Panc1 (cell line): Measurements from ENCODE around the gene ATP13A3.

ENCODE experiments used
- CTCF ChIP-seq: fragments of 450-650 bp; IDR thresholded peaks from 2 replicates; pipeline ENCODE4 v1.5.1; 2017; ENCODE audit warnings: mild to moderate bottlenecking
- POLR2AphosphoS5 ChIP-seq: IDR thresholded peaks from 2 replicates; pipeline ENCODE4 v1.6.1; 2012; ENCODE audit warnings: mild to moderate bottlenecking, low read depth, low read length, moderate library complexity
- SIN3A ChIP-seq: IDR thresholded peaks from 2 replicates; pipeline ENCODE4 v1.6.1; 2012; ENCODE audit warnings: low read depth, mild to moderate bottlenecking, low read length, moderate library complexity, borderline replicate concordance; ENCODE audit not compliant: insufficient read depth
- TF ChIP-seq, protein P1 (sequence below), 2 experiments: IDR thresholded peaks; 2 replicates each; pipeline ENCODE4 v1.6.1; 2011 to 2012; ENCODE audit warnings: low read depth in 2 of 2, control low read depth in 1 of 2, low read length in 1 of 2, mild to moderate bottlenecking in 1 of 2, moderate library complexity in 1 of 2; ENCODE audit not compliant: insufficient read depth in 1 of 2

- TF ChIP-seq CTCF (peak; percentile 79; the same call in 1 of the 2 replicates), SIN3A (no peak), POLR2AphosphoS5 (no peak)
- TF ChIP-seq, protein P1, sequence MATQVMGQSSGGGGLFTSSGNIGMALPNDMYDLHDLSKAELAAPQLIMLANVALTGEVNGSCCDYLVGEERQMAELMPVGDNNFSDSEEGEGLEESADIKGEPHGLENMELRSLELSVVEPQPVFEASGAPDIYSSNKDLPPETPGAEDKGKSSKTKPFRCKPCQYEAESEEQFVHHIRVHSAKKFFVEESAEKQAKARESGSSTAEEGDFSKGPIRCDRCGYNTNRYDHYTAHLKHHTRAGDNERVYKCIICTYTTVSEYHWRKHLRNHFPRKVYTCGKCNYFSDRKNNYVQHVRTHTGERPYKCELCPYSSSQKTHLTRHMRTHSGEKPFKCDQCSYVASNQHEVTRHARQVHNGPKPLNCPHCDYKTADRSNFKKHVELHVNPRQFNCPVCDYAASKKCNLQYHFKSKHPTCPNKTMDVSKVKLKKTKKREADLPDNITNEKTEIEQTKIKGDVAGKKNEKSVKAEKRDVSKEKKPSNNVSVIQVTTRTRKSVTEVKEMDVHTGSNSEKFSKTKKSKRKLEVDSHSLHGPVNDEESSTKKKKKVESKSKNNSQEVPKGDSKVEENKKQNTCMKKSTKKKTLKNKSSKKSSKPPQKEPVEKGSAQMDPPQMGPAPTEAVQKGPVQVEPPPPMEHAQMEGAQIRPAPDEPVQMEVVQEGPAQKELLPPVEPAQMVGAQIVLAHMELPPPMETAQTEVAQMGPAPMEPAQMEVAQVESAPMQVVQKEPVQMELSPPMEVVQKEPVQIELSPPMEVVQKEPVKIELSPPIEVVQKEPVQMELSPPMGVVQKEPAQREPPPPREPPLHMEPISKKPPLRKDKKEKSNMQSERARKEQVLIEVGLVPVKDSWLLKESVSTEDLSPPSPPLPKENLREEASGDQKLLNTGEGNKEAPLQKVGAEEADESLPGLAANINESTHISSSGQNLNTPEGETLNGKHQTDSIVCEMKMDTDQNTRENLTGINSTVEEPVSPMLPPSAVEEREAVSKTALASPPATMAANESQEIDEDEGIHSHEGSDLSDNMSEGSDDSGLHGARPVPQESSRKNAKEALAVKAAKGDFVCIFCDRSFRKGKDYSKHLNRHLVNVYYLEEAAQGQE (IDR thresholded peaks at IDR 0.05; ENCODE audit: insufficient read depth in 1 of 2, low read depth in 2 of 2, low read length in 1 of 2) = no peak
Observed at GRCh38 chr3:194404365-194405140, 82.2 kb downstream of the ATP13A3 start.
